HG02588 (cell line): ENCODE data around the gene PCDHB13.
"Not testable (repeated sequence)": the region's sequence is repeated elsewhere in the genome, so short reads cannot be mapped to it uniquely, and the experiment has no call there.

Experiments
- ATAC-seq: cut with Tn5 transposase; IDR thresholded peaks from one replicate; pipeline ENCODE4 v1.9.1; 2021; ENCODE audit warnings: mild to moderate bottlenecking, moderate library complexity; ENCODE audit not compliant: unreplicated experiment

PCDHB13 gene

DNA sequence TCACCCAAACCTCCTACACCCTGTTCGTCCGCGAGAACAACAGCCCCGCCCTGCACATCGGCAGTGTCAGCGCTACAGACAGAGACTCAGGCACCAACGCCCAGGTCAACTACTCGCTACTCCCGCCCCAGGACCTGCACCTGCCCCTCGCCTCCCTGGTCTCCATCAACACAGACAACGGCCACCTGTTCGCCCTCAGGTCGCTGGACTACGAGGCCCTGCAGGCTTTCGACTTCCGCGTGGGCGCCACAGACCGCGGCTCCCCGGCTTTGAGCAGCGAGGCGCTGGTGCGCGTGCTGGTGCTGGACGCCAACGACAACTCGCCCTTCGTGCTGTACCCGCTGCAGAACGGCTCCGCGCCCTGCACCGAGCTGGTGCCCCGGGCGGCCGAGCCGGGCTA lies 12.6 kb upstream of the PCDHB13 start:
- not testable (repeated sequence) for ATAC-seq

DNA sequence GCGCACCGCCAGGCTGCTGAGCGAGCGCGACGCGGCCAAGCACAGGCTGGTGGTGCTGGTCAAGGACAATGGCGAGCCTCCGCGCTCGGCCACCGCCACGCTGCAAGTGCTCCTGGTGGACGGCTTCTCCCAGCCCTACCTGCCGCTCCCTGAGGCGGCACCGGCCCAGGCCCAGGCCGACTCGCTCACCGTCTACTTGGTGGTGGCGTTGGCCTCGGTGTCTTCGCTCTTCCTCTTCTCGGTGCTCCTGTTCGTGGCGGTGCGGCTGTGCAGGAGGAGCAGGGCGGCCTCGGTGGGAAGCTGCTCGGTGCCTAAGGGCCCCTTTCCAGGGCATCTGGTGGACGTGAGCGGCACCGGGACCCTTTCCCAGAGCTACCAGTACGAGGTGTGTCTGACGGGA lies 12.1 kb upstream of the PCDHB13 start:
- not testable (repeated sequence) for ATAC-seq

DNA sequence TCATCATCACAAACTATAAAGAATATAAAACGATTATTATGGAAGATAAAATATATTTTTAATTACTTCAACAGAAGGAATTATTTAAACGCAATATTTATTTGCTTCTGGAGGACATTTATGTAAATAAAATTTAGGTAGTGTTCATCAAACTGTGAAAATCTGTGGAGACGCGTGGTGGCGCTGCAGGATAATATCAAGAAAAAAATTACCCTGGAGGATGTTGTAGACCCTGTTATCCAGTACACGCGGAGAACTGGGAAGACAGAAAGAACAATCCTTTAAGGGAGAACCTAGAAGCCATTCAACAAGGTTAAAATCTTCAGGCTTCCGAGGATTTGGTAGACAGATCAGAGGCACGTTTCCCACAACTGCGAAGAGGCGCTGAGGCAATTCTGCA lies 5.2 kb upstream of the PCDHB13 start, which contains the start of gene PCDHB12:
Gene PCDHB12 (plus strand): TSS at position 242 of the 400 bp plus-strand sequence. CDS start 189 bp downstream, outside the sequence.
- no peak for ATAC-seq

- not testable (repeated sequence) for ATAC-seq
These were observed 3.4 kb upstream of the PCDHB13 start for GRCh38 chr5:141210281-141210680.

DNA sequence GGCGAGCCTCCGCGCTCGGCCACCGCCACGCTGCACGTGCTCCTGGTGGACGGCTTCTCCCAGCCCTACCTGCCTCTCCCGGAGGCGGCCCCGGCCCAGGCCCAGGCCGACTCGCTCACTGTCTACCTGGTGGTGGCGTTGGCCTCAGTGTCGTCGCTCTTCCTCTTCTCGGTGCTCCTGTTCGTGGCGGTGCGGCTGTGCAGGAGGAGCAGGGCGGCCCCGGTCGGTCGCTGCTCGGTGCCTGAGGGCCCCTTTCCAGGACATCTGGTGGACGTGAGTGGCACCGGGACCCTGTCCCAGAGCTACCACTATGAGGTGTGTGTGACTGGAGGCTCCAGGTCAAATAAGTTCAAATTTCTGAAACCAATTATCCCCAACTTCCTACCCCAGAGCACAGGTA lies 2.9 kb upstream of the PCDHB13 start:
- not testable (repeated sequence) for ATAC-seq

- not testable (repeated sequence) for ATAC-seq
These were observed 864 bp downstream of the PCDHB13 start for GRCh38 chr5:141214583-141214982.

DNA sequence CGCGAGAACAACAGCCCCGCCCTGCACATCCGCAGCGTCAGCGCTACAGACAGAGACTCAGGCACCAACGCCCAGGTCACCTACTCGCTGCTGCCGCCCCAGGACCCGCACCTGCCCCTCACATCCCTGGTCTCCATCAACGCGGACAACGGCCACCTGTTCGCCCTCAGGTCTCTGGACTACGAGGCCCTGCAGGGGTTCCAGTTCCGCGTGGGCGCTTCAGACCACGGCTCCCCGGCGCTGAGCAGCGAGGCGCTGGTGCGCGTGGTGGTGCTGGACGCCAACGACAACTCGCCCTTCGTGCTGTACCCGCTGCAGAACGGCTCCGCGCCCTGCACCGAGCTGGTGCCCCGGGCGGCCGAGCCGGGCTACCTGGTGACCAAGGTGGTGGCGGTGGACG lies 1.8 kb downstream of the PCDHB13 start:
- ATAC-seq: not testable (repeated sequence)

GRCh38 chr5:141216035-141216434 lies 2.3 kb downstream of the PCDHB13 start:
- ATAC-seq: not testable (repeated sequence)

DNA sequence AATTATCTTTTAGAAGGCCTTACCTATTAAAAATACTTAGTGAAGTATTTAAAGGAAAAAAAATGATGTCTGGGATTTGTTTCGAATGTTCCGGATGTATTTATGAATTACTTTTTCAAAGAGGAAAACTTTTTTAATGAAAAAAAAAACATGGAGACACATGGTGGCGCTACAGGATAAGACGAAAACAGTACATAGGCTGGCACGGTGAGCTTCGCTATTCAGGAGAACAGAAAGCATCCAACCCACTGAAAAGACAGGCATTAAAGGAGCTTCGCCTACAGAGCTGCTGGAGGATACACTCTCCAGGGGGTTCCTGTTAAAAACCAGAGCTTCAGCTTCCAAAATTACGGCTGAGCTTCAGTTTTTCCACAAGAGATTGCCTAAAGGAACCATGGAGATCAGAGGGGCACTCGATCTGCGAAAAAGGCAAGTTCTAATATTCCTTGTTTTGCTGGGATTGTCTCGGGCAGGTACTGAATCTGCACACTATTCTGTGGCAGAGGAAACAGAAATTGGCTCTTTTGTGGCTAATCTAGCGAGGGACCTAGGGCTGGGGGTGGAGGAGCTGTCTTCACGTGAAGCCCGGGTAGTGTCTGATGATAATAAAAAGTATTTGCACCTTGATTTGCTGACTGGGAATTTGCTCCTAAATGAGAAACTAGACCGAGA lies 9.5 kb downstream of the PCDHB13 start, which contains the start of gene PCDHB14:
Gene PCDHB14 (plus strand): TSS at position 232 of the 672 bp plus-strand sequence. CDS start 163 bp downstream, at position 395.
- no peak for ATAC-seq

- not testable (repeated sequence) for ATAC-seq
These were observed 11.1 kb downstream of the PCDHB13 start for GRCh38 chr5:141224844-141225243.

GRCh38 chr5:141225421-141225820 lies 11.7 kb downstream of the PCDHB13 start:
- ATAC-seq: not testable (repeated sequence)

- no peak for ATAC-seq
These were observed 20.5 kb downstream of the PCDHB13 start for GRCh38 chr5:141234109-141234667.

DNA sequence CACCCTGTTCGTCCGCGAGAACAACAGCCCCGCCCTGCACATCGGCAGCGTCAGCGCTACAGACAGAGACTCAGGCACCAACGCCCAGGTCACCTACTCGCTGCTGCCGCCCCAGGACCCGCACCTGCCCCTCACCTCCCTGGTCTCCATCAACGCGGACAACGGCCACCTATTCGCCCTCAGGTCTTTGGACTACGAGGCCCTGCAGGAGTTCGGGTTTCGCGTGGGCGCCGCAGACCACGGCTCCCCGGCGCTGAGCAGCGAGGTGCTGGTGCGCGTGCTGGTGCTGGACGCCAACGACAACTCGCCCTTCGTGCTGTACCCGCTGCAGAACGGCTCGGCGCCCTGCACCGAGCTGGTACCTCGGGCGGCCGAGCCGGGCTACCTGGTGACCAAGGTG lies 22.2 kb downstream of the PCDHB13 start:
- ATAC-seq: not testable (repeated sequence)

DNA sequence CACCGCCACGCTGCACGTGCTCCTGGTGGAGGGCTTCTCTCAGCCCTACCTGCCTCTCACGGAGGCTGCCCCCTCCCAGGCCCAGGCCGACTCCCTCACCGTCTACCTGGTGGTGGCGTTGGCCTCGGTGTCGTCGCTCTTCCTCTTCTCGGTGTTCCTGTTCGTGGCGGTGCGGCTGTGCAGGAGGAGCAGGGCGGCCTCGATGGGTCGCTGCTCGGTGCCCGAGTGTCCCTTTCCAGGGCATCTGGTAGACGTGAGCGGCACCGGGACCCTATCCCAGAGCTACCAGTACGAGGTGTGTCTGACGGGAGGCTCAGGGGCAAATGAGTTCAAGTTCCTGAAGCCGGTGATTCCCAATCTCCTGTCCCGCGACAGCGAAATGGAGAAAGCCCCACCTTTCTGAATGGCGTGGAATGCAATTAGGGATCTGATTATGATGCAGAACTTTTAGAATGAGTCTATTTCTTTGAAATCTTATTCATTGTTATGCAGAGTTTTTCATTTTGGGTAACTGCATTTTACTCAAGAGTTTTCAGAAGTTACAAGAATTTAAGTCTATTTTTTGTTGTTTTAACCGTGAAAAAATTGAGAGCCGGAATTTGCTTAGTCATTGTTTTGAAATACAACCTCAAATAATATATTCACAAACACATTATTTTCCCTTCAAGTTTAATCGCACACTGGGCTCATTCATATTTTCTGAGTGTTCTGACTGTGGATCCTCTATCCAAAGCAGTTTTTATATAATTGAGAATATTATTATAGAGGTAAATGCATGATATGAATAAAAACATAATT lies 23.0 kb downstream of the PCDHB13 start:
- no peak for ATAC-seq

- ATAC-seq: no peak
These were observed 27.8 kb downstream of the PCDHB13 start for GRCh38 chr5:141241496-141241895.

DNA sequence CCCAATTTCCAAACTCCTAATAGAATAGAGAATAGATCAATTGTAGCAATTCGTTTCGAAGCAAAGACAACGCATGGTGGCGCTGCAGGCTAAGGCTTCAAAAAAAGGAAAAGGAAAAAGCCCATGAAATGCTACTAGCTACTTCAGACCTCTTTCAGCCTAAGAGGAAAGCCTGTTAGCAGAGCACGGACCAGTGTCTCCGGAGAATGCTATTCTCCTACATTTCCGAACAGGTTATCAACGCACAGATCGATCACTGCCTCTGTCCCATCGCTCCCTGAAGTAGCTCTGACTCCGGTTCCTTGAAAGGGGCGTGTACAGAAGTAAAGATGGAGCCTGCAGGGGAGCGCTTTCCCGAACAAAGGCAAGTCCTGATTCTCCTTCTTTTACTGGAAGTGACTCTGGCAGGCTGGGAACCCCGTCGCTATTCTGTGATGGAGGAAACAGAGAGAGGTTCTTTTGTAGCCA lies 31.6 kb downstream of the PCDHB13 start, which contains the start of gene PCDHB15:
Gene PCDHB15 (plus strand): TSS at position 146 of the 468 bp plus-strand sequence. CDS start 184 bp downstream, at position 330.
- no peak for ATAC-seq

DNA sequence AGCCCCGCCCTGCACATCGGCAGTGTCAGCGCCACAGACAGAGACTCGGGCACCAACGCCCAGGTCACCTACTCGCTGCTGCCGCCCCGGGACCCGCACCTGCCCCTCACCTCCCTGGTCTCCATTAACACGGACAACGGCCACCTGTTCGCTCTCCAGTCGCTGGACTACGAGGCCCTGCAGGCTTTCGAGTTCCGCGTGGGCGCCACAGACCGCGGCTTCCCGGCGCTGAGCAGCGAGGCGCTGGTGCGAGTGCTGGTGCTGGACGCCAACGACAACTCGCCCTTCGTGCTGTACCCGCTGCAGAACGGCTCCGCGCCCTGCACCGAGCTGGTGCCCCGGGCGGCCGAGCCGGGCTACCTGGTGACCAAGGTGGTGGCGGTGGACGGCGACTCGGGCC lies 33.3 kb downstream of the PCDHB13 start:
- not testable (repeated sequence) for ATAC-seq

GRCh38 chr5:141247434-141247833 lies 33.7 kb downstream of the PCDHB13 start:
- ATAC-seq: not testable (repeated sequence)

GRCh38 chr5:141250576-141250975 lies 36.9 kb downstream of the PCDHB13 start:
- ATAC-seq: no peak

GRCh38 chr5:141258464-141258863 lies 44.7 kb downstream of the PCDHB13 start:
- ATAC-seq: no peak

GRCh38 chr5:141258948-141259347 lies 45.2 kb downstream of the PCDHB13 start:
- ATAC-seq: no peak
